NCI-H2029 (cell line): Measurements from ENCODE around the gene EEF2K.
A peak's percentile ranks its signal among the peaks of the same experiment; 100 is the strongest.

Source experiments
- DNase-seq: peaks from one replicate; lab custom pipeline; 2025; lab: John Stamatoyannopoulos, UW

The EEF2K gene

DNA sequence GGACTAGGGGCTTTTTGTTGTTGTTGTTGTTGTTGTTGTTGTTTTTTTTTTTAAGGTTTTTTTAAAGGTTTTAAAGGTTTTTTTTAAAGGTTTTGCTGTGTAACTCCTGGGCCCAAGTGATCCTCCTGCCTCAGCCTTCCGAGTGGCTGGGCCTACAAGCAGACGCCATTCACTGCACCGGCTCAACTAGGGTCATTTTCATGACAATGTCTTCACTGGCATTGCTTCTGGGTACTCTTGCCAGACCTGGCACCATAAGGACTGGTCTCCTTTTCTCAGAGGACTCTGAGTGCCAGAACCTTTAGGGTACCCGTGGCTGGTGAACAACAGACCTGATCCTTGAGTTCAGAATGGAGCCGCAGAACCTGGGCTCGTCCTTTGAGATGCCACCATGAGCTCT, 111.5 kb downstream of the EEF2K start:
- no peak for DNase-seq

DNA sequence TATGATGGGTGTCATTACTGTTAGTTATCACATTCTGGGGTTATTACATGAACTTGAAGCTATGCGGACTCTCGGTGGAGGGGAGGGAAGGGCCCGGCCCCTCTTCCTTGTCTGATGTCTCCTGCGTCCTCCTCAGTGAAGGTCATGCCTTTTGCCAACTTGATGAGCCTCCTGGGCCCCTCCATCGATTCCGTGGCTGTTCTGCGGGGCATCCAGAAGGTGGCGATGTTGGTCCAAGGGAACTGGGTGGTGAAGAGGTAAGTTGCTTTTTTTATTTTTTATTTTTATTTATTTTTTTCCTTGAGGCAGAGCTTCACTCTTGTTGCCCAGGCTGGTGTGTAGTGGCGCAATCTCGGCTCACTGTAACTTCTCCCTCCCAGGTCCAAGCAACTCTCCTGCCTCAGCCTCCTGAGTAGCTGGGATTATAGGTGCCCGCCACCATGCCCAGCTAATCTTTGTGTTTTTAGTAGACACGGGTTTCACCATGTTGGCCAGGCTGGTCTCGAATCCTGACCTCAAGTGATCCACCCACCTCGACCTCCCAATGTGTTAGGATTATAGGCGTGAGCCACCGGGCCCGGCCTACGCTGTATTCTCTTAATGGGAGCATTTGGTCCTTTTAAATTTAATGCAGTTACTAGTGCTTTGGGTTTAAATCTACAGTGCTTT, 112.7 kb downstream of the EEF2K start:
- DNase-seq: no peak

DNA sequence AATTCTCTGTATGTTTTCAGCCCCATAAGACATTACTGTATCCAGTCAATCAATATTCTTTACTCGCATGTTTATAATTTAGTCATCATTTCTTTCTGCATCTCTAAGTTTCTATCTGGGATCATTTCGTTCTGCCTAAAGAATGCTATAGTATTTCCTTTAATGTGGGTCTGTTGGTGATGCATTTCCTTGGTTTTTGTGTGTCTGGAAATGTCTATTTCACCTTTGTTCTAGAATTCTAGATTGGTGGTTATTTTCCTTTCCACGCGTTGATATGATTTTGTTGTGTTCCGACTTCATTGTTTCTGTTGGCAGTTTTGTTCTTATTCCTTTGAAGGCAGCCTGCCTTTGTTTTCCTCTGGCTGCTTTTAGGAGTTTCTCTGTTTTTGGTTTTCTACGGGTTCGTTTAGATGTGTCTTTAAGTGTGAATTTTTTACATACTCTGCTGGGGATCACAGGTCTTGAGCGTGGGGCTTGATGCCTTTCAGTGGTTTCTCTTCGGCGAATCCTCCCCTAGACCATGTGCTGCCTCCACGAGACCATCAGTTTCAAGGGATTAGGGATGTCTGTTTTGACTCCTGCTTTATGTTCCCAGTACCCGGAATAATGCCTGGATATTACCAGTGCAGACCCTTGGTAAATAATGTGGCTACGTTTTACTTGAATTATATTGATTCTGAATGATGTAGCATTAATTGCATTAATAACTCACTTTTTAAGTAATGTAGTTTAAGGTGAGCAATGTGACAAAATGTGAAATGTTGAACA, 114.7 kb downstream of the EEF2K start:
- no peak for DNase-seq

DNA sequence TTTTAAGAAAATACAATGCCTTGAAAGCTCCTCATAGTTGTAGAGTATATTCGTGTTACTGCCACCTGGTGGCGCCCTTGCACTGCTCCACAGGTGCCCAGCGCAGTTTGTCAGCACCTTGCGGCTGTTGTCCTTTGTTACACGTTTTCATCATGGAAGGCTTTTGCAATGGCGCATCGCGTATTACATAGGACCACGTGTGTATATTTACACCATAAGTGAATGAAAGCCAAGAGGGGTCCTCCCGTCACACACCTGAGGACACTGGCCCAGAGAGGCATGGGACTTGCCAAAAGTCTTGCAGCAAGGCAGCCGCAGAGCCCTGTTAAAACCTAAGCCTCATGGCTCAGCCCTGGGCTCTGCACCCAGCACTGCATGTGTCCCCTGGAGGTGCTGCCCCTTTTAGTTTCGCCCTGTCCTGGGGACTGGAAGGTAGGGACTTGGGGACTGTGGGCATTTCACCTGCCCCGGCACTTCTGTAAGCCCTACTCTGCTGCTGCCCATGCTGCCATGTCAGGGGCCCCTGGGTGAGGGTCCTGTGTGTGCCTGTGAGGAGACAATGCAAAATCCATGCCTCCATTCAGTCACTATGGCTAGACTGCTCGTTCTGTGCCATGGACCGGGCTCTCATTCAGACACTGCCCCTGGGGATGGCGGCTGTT, 115.4 kb downstream of the EEF2K start:
- peak; percentile 65 for DNase-seq

DNA sequence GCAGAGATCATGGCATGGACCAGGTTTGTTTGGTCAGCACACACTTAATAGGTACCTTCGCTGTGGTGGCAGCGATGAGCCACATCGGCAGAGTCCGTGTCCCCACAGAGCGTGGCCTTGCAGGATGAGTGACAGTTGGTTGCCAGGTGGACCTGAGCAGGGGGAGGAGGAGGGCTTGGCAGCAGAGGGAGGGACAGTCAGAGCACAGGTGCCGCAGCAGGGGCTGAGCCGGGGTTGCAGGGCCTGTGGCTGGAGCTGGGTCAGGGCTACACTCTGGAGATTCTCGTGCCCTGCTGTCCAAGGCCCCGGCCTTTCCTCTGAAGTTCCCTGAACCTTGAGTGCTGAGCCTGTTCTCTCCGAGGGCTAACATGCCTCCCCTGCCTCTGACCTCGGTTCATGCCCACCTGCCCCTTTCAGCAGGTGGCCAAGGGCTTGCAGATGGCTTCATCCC, 116.0 kb downstream of the EEF2K start:
- no peak for DNase-seq

DNA sequence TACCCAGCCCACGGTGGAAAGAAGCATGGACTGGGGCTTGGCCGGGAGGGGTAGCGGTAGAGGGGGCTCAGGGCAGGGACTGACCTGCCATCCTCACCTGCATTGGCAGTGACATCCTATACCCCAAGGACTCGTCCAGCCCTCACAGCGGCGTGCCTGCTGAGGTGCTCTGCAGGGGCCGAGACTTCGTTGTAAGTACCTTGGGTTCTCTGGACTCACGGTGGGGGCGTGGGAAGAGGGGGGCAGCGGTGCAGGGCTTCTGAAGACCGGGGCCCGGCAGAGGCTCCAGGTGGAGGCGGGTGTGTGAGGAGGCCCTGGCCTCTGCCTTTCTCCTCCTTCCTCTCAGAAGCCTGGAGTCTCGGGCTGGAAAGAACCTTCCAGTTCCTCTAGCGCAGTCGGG, 116.7 kb downstream of the EEF2K start:
- DNase-seq: no peak

DNA sequence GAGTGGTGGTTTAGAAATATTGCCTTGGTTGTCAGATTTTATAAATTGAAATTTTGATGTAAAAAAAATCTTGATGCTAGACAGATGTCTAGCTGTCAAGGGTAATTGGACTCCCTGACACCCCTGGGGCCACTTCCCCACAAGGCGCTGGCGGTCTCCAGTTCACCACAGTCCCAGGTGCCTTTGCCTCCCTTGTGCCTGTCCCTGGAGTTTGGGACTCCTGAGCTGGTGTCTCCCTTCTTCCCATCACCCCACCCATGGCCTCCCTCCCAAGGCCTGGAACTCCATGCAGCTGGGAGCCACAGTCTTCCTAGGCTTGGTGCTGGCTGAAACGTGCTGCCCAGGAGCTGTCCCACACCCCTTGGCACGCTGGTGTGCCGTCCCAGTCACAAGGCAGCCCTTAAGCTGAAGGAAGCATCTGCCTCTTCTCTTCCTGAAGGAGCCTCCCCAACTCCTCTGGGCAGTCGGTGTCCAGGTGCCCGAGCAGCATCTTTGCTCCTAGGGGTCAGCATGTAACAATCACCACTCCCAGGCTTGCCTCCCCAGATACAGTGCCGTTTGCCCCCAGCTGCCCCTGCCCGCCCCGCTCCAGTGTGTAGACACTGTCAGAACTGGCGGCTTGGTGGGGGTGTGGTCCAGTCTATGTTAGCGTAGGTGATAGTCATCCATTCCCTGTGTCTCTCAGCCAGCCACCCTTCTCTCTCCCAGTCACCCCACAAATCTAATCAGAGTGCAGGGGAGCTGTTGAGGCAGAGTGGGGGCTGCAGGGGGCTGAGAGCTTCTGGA, 117.3 kb downstream of the EEF2K start:
- no peak for DNase-seq

DNA sequence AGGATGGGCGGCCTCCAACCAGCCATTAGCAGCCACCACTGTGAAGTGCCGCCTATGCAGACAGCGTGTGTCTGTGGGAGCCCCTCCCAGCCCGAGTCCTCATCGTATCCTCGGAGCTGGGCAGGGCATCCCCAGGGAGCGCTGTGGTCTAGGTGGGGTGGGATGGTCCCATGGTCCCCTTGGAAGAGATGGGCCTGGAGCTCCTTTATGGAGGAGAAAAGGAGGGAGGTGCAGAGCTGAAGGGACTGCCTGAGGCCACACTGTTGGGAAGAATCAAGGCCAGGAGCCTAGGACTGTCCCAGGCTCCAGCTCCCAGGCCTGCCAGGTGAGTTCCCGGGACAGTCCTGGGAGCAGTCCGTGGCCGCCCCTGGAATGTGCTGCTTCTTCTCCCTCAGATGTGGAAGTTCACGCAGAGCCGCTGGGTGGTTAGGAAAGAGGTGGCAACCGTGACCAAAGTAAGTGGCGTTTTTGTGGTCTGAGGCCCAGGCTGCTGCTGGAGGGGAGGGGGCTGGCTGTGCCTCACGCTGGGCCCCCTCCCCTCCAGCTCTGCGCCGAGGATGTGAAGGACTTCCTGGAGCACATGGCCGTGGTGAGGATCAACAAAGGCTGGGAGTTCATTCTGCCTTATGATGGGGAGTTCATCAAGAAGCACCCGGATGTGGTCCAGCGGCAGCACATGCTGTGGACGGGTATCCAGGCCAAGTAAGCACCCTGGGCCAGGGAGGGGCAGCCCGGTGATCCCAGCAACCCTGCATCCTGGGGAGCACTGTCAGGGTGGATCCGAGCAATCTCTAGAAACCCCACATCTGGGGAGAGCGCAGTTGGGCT, 118.1 kb downstream of the EEF2K start:
- DNase-seq: no peak

DNA sequence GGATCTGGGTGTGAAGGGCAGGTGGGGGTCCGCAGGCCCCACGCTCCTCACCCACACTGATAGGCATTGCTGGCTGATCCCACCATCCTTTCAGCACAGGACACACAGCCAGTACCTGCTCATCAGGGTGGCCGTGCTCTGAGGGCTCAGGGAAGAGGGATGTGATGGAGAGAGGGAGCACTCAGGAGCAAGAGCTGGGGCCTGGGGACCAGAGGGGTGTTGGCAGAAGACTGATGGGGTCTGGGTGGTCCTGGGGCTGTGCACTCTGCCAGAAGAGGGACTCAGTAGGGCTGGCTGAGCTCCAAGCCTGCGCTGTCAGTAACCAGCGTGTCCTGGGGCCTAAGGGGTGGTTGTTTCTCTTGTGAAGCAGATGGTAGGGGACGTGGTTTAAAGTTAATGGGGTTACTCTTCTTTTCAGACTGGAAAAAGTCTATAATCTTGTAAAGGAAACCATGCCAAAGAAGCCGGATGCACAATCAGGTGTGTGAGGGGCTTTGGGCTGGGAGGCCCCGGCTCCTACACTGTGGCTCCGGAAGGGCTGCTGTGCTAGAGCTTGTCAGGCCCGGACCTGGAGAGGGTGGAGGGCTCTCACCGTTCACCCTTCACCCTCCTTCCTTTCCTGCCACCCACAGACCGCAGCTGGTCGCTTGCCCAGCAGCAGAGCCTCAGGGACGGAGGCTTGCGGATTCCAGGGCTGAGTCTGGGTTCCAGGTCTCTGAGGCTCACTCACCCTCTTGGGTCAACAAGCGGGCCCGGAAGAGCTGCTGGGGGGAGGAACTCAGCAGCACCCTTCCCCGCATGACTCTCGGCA, 118.9 kb downstream of the EEF2K start:
- DNase-seq: no peak

DNA sequence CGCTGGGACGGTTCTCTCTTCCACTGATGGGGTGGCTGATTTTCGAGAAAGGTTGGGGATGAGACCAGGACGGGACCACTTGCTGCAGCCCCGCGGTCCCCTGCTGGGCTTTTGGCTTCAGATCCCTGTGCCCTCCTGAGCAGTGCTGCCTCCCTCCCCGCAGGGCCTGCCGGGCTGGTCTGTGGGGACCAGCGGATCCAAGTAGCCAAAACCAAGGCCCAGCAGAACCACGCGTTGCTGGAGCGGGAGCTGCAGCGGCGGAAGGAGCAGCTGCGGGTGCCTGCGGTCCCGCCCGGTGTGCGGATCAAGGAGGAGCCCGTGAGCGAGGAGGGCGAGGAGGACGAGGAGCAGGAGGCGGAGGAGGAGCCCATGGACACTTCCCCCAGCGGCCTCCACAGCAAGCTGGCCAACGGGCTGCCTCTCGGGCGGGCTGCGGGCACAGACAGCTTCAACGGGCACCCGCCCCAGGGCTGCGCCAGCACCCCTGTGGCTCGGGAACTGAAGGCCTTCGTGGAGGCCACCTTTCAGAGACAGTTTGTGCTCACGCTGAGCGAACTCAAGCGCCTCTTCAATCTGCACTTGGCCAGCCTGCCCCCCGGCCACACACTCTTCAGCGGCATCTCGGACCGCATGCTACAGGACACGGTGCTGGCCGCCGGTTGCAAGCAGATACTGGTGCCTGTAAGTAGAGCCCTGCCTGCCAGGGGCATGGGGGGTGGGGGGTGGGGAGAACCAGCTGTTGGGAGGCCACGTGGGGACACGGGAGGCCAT, 119.7 kb downstream of the EEF2K start:
- DNase-seq: no peak

DNA sequence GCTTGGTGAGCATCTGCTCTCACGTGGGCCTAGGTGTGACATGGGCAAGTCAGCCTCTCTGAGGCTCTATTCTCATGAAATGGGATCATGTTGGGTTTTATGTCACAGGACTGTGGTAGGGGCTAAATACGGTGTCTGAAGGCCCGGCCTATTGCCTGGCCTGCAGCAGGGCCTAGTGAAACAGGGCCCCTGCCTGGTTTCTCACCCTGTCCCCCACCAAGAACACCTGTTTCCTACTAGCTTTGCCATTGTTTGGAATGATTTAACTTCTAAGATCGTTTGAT, 120.2 kb downstream of the EEF2K start:
- DNase-seq: no peak

DNA sequence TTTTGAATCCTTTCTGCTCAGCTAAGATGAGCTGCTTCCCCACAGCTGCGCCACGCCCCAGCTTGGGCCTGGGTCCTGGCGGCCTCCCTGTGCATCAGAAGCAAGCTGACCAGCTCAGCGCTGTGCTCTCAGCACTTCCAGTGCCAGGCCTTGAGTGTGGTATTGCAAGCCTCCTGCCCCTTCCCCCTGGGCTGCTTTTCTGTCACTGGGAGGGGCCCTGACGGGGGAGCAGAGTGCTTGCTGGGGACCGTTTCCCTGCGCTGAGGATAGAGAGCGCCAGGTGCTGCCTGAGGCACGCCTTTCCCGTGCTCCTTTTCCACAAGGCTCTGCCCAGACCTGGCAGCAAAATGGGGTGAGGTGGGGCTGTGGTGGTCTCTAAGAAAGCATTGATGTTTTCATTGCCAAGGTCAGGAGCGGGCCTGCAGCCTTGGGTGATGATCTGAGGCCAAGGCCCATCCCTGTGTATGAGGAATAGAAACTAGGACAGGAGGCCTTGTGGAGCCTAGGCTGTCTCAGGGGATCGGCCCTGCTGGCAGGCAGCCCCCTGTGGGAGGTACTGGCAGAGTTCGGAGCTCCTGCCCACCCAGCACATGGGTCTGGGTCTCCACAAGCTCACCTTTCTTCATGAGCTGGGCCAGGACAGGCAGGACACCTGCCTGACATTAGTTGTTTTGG, 120.8 kb downstream of the EEF2K start:
- DNase-seq: no peak

DNA sequence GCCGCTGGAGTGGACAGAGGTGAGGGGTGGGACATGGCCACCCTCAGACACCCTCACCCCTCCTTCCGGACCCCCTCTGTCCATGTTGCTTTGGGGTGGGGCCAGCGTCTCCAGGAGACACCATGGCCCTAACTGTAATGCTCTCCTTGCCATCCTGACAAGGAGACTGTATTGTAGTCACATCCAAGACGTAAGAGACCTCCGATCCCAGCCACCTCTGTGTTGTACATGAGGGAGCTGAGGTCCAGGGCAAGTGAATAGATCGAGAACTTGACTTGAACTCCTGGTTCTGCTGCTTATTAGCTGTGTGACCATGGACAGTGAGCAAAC, 121.3 kb downstream of the EEF2K start:
- no peak for DNase-seq

DNA sequence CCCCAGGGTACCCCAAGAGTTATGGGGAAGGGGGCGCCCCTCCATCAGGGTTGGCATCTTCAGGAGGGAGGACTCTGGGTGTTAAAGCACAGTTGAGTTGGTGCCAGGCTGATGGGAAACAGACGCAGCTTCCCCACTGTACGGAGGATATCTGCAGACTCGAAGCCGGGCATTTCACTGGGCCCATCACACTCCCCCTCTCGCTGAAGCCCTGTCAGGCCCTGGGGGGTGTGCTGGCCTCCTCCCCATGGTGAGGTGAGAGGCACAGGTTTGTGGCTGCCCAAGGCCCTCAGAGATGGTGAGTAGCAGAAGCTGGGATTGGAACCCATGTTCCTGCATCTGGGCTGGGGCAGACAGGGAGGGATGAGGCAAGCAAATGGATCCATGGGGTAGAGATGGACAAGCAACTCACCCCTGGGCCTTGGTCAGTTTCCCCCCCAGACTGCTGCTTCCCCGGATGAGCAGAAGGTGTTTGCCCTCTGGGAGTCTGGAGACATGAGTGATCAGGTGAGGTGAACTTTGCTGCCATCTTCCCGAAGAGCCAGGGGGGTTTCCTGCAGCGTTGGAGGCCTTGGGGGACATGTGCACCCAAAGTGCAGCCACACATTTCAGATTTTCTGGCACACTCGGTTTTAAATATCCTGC, 122.1 kb downstream of the EEF2K start:
- no peak for DNase-seq

DNA sequence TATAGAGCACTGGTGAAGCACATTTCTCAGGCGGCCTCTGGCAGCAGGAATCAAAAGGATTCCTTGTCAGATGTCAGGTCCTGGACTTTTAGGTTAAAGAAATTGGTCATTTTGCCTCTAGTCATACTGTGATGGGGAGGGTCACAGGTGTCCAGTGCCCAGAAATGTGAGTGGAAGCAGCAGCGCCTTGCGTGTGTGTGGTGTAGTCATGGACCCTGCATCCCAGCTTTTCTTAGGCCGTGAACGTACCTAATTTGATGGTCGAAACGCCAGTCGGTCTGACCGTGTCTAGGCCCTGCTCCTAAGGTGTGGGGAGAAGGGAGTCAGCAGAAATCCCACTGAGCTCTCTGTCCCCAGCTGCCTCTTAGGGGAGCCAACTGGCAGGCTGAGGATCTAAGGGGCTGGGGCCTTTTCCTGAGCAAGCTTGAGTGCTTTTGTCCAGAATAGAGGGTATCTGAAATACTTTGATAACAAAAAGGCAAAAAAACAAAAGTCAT, 123.2 kb downstream of the EEF2K start:
- DNase-seq: no peak

DNA sequence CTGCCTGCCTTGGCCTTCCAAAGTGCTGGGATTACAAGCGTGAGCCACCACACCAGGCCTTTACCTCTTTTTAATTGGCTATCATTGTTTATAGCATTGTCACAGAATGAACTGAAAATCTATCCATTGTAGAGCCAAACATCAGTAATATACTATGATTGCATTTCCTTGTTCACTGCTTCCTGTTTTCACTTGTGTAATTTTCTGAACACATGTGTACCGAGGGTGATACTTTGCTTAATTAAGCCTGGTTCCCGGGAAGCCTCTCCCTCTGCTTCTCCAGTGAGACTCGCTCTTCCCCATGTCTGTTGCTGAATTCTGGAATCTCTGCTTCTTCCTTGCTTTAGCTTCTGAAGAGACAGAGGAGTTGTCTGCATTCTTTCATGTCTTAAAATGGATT, 124.2 kb downstream of the EEF2K start:
- DNase-seq: no peak

DNA sequence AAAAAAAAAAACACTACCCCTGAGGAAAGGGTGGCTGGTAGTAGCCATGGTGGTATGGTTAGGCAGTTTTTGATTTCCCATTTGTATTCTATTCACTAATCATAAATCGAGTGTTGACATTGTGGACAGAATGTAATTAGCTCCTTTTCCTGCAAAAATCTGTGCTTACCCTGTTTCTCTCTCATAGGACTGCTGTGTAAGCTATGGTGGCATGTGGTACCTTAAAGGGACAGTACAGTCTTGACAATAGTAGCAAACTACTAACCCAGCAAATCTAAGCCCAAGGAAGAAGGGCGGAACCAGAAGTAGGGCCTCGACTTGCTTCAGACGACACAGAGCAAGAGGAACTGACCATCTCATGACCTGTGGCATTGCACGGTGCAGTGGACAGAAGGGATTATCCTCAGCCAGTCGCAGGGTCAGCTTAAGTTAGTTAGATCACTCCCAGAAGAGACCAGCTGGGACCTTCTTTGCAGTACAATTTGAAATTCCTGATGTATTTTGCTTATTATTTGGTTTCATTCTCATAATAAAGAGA, 127.4 kb downstream of the EEF2K start:
- DNase-seq: no peak

DNA sequence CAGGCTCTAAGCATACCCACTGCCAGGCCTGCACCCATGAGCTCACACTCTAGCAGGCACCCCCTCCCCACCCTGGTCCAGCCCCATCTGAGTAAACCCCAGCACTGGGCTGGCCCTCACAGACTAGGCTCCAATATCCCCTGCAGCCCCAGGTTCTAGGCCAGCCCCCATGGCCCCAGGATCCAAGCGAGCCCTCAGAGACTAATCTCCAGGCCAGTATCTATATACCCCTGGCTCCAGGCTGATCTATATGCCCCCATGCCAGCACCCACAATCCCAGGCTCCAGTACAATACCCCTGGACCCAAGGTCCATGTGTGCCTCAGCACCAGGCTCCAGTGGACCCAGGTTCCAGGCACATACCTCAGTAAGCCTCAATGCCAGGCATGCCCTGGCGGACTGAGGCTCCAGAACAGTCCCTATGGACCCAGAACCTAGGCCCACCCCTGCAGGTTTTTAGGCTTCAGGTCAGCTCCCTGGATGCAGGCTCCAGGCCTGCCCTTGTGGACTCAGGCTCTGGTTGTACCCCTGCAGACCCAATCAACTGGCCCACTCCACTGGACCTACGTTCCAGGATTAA, 129.7 kb downstream of the EEF2K start:
- no peak for DNase-seq
